Activated CD8-positive, alpha-beta T cell treated with anti-CD3 and anti-CD28 coated beads for 36 hours (primary cell): ENCODE results near the gene HCFC1. TPM values are rescaled to one million over a fixed set of nuclear protein-coding genes. Genes with fewer than 3 reads are reported as not detected.

Source experiments
- ATAC-seq: fragments of 200-7000 bp; cut with Tn5 transposase; one replicate; pipeline ENCODE4 v1.10.0; 2021; ENCODE audit warnings: mild to moderate bottlenecking, moderate library complexity
- CTCF ChIA-PET: fragments of 350-600 bp; sonication (Branson Sonifier 250); formaldehyde crosslinking; loops from one replicate; lab custom pipeline; 2021; ENCODE audit warnings: antibody characterized with exemption; lab: Charles Lee
- POLR2A ChIA-PET: fragments of 350-600 bp; sonication (Branson Sonifier 250); formaldehyde crosslinking; loops from one replicate; lab custom pipeline; 2021; ENCODE audit warnings: antibody characterized with exemption; lab: Charles Lee
- DNase-seq: peaks from one replicate; pipeline ENCODE4 v3.0.0-alpha.2; 2020
- H3K27ac Mint-ChIP-seq: one replicate; pipeline ENCODE4 v1.8.0; 2021; ENCODE audit warnings: mild to moderate bottlenecking, mixed read lengths
- H3K27me3 Mint-ChIP-seq: one replicate; pipeline ENCODE4 v1.8.0; 2021; ENCODE audit warnings: mixed read lengths
- H3K36me3 Mint-ChIP-seq: one replicate; pipeline ENCODE4 v1.8.0; 2021; ENCODE audit warnings: low read depth, mixed read lengths
- H3K4me1 Mint-ChIP-seq: one replicate; pipeline ENCODE4 v1.8.0; 2021; ENCODE audit warnings: low read depth, mixed read lengths
- H3K4me3 Mint-ChIP-seq: one replicate; pipeline ENCODE4 v1.8.0; 2021; ENCODE audit warnings: mild to moderate bottlenecking, moderate library complexity, mixed read lengths
- H3K9me3 Mint-ChIP-seq: one replicate; pipeline ENCODE4 v1.8.0; 2021; ENCODE audit warnings: mixed read lengths
- CTCF ChIP-seq: fragments of 200-600 bp; IDR thresholded peaks from one replicate; pipeline ENCODE4 v1.8.0; 2022; ENCODE audit warnings: antibody characterized with exemption, mild to moderate bottlenecking
- intact Hi-C: fragments of 100-400 bp; cut with micrococcal nuclease; formaldehyde crosslinking; loops from one replicate; pipeline ENCODE4 v1.10.0; 2022
- total RNA-seq, 2 experiments: library from RNA; stranded (reverse); gene quantifications; one replicate each; pipeline ENCODE4 v1.2.3, GENCODE V29; 2021

HCFC1 gene
- total RNA-seq, 2 experiments from 2014 or later, result 115 to 116 TPM

- H3K4me1 Mint-ChIP-seq, result peaks cover 15% of the 10 kb centered on the region
- DNase-seq (no peak), ATAC-seq (no peak)
- ChIA-PET CTCF (interaction anchor here (0.9 to 11.9 kb wide), 2 partner anchors 10 to 28 kb away, joined by 3 to 136 read pairs; partner anchors contain the start of gene RENBP), POLR2A (interaction anchor here (0.9 kb wide), 1 partner anchor 13 kb away, joined by 3 read pairs; no protein-coding TSS in a partner anchor)
- H3K9me3 Mint-ChIP-seq, result no peaks in the 10 kb centered on the region
- intact Hi-C loops, result loop anchor here (10.0 kb wide), 1 partner anchor 156 kb away; the partner anchor contains the start of gene PLXNB3
- H3K4me3 Mint-ChIP-seq, result no peak overlapping the region
- no peak overlapping the region for H3K27ac Mint-ChIP-seq
- no peaks in the 10 kb centered on the region for H3K27me3 Mint-ChIP-seq
- peaks cover 48% of the 10 kb centered on the region for H3K36me3 Mint-ChIP-seq
- TF ChIP-seq CTCF, result no peak
These were observed 50.5 kb downstream of the HCFC1 start for GRCh38 chrX:153921070-153921469.

- Mint-ChIP-seq H3K4me3 (no peak overlapping the region), H3K4me1 (peaks cover 15% of the 10 kb centered on the region), H3K27ac (no peak overlapping the region), H3K36me3 (peaks cover 50% of the 10 kb centered on the region), H3K9me3 (no peaks in the 10 kb centered on the region), H3K27me3 (no peaks in the 10 kb centered on the region)
- DNase-seq, result no peak
- ChIA-PET CTCF (interaction anchor here (0.9 to 11.9 kb wide), 2 partner anchors 10 to 29 kb away, joined by 3 to 136 read pairs; partner anchors contain the start of gene RENBP), POLR2A (no interaction called here)
- TF ChIP-seq CTCF, result no peak
- ATAC-seq, result no peak
- intact Hi-C loops, result loop anchor here (10.0 kb wide), 1 partner anchor 156 kb away; the partner anchor contains the start of gene PLXNB3
These were observed 51.1 kb downstream of the HCFC1 start for GRCh38 chrX:153920546-153920945.

- Mint-ChIP-seq H3K4me3 (no peak overlapping the region), H3K36me3 (peaks cover 43% of the 10 kb centered on the region), H3K4me1 (peaks cover 15% of the 10 kb centered on the region), H3K9me3 (no peaks in the 10 kb centered on the region), H3K27ac (no peak overlapping the region), H3K27me3 (no peaks in the 10 kb centered on the region)
- intact Hi-C loops, result no loop called here
- TF ChIP-seq CTCF, result no peak
- ChIA-PET CTCF (no interaction called here), POLR2A (no interaction called here)
- ATAC-seq (no peak), DNase-seq (no peak)
These were observed 52.3 kb downstream of the HCFC1 start for GRCh38 chrX:153919281-153919680.

GRCh38 chrX:153917869-153918268, 53.7 kb downstream of the HCFC1 start:
- POLR2A ChIA-PET, result interaction anchor here (0.7 to 1.2 kb wide), 2 partner anchors 11 to 31 kb away, joined by 3 read pairs; no protein-coding TSS in a partner anchor
- no peak overlapping the region for H3K27ac Mint-ChIP-seq
- no peaks in the 10 kb centered on the region for H3K27me3 Mint-ChIP-seq
- no peak for DNase-seq
- intact Hi-C loops, result no loop called here
- H3K4me3 Mint-ChIP-seq, result no peak overlapping the region
- CTCF ChIA-PET, result no interaction called here
- no peak for TF ChIP-seq CTCF
- ATAC-seq, result no peak
- H3K4me1 Mint-ChIP-seq, result peaks cover 9% of the 10 kb centered on the region
- peaks cover 34% of the 10 kb centered on the region for H3K36me3 Mint-ChIP-seq
- no peaks in the 10 kb centered on the region for H3K9me3 Mint-ChIP-seq

GRCh38 chrX:153913701-153914100, 57.9 kb downstream of the HCFC1 start:
- Mint-ChIP-seq H3K27me3 (no peaks in the 10 kb centered on the region), H3K4me3 (no peak overlapping the region), H3K27ac (no peak overlapping the region), H3K9me3 (no peaks in the 10 kb centered on the region), H3K36me3 (peaks cover 19% of the 10 kb centered on the region), H3K4me1 (peaks cover 4% of the 10 kb centered on the region)
- ChIA-PET CTCF (no interaction called here), POLR2A (interaction anchor here (0.8 kb wide), 1 partner anchor 12 kb away, joined by 3 read pairs; no protein-coding TSS in a partner anchor)
- no peak for TF ChIP-seq CTCF
- intact Hi-C loops, result no loop called here
- ATAC-seq, result no peak
- DNase-seq, result no peak
